Measurements from ENCODE around the gene RABL6. TPM values are rescaled to one million over a fixed set of nuclear protein-coding genes. Genes with fewer than 3 reads are reported as not detected.

The RABL6 gene
- total RNA-seq, 2 donors from 2014 or later, result 159 to 206 TPM

DNA sequence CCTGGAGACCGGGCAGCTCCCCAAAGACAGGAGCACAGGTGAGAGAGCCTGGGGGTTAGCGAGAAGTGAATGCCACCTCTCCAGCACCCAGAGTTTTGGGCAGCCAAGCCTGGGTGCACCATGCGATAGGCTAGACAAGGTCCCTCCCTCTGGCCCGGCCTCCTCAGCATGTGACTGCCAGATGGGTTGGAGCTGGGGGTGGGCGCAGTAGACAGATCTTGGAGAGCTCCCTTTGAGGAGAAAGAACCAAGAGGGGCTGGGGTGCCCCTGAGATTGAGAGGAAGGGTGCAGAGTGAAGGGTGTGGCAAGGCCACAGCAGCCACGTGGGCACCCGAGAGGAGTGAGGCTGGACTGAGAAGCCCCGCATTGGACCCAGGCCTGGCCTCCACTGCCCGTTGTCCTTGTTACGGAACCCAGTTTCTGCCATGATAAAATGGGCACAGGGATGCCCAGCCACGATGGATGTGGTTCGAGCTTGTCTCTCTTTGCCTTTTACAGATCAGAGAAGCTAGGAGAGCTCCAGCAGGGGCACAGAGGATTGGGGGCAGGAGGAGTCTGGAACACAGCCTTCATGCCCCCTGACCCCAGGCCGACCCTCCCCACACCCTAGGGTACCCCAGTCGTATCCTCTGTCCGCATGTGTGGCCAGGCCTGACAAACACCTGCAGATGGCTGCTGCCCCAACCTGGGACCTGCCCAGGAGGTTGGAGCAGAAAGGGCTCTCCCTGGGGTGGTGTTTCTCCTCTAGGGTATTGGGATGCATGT lies 15.2 kb upstream of the RABL6 start:
- H3K9ac ChIP-seq (ENCODE audit: extremely low read depth, low read length, poor library complexity, severe bottlenecking), result peak overlapping the region; percentile 25
- Mint-ChIP-seq H3K27ac (peak overlapping the region; percentile 82), H3K36me3 (ENCODE audit: low read depth) (peaks cover 17% of the 10 kb centered on the region), H3K4me1 (peaks cover 58% of the 10 kb centered on the region), H3K9me3 (no peaks in the 10 kb centered on the region), H3K27me3 (ENCODE audit: insufficient read depth) (peaks cover 1% of the 10 kb centered on the region), H3K4me3 (peak overlapping the region; percentile 88)
- no peak for TF ChIP-seq CTCF (conservative IDR thresholded peaks at IDR 0.05)
- 91 to 92% methylated on average over 9 to 15 of the region's 15 CpGs for WGBS, 2 experiments (ENCODE audit: insufficient coverage in 1 of 2, insufficient read length in 1 of 2)
- no peaks in the 10 kb centered on the region for H3K27me3 ChIP-seq (ENCODE audit: control insufficient read depth, insufficient read depth, low read length, poor library complexity, severe bottlenecking)
- peaks cover 23% of the 10 kb centered on the region for H3K36me3 ChIP-seq (ENCODE audit: control insufficient read depth, insufficient read depth, low read length)
- H3K4me1 ChIP-seq (ENCODE audit: control insufficient read depth, insufficient read depth, low read length), result peaks cover 28% of the 10 kb centered on the region
- no peaks in the 10 kb centered on the region for H3K9me3 ChIP-seq (ENCODE audit: control insufficient read depth, low read length)
- H3K4me3 ChIP-seq (ENCODE audit: low read length), result peak overlapping the region; percentile 87
- peak; percentile 48 for DNase-seq
- no peak overlapping the region for H3K27ac ChIP-seq (ENCODE audit: low read depth, low read length)

DNA sequence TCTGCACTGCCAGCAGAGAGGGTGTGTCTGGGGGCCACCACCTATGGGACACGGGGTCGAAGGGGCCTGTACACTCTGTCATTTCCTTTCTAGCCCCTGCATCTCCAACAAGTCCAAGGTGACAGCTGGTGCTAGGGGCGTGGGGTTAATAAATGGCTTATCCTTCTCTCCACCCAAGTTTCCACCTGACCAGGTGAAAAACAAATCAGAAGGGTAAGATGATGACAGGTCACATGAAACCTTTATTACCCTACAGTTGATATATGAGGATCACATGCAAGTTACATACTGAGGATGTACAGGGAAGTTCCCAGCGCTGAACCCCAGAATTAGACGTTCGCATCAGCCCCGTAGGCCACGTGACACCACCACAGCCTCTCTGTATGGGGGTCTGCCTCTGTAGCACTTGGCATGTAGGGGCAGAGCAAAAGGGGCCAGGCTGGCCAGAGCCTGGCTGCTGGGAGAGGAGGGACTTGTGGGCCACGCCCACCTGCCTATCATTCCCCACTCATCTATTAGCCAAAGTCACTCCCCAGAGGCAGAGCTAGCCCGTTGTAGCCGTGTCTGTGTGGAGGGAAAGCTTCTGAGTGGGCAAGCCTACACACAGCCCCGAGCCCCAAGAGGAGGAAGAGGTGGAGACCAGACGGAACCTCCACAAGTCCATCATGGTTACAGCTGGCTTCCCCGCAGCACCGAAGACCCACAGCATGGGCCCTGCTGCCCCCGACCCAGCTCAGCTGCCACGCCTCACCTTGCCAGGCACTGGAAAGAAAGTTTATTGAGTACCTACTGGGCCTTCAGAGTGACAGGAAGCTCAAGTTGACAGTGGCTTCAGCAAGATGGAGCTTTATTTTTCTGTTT lies 14.4 kb upstream of the RABL6 start:
- Histone ChIP-seq H3K9ac (ENCODE audit: extremely low read depth, low read length, poor library complexity, severe bottlenecking) (no peak overlapping the region), H3K4me1 (ENCODE audit: control insufficient read depth, insufficient read depth, low read length) (peaks cover 26% of the 10 kb centered on the region), H3K4me3 (ENCODE audit: low read length) (no peak overlapping the region), H3K36me3 (ENCODE audit: control insufficient read depth, insufficient read depth, low read length) (peaks cover 23% of the 10 kb centered on the region), H3K9me3 (ENCODE audit: control insufficient read depth, low read length) (no peaks in the 10 kb centered on the region), H3K27me3 (ENCODE audit: control insufficient read depth, insufficient read depth, low read length, poor library complexity, severe bottlenecking) (no peaks in the 10 kb centered on the region), H3K27ac (ENCODE audit: low read depth, low read length) (no peak overlapping the region)
- H3K9me3 Mint-ChIP-seq, result no peaks in the 10 kb centered on the region
- H3K27me3 Mint-ChIP-seq (ENCODE audit: insufficient read depth), result peaks cover 1% of the 10 kb centered on the region
- peak overlapping the region; percentile 35 for H3K4me3 Mint-ChIP-seq
- 90 to 94% methylated on average over 12 to 16 of the region's 17 CpGs for WGBS, 2 experiments (ENCODE audit: insufficient coverage in 1 of 2, insufficient read length in 1 of 2)
- peaks cover 17% of the 10 kb centered on the region for H3K36me3 Mint-ChIP-seq (ENCODE audit: low read depth)
- no peak for TF ChIP-seq CTCF (conservative IDR thresholded peaks at IDR 0.05)
- peak; percentile 70 for DNase-seq
- no peak overlapping the region for H3K27ac Mint-ChIP-seq
- peaks cover 51% of the 10 kb centered on the region for H3K4me1 Mint-ChIP-seq

GRCh38 chr9:136794281-136794999 lies 13.3 kb upstream of the RABL6 start:
- peaks cover 26% of the 10 kb centered on the region for H3K4me1 ChIP-seq (ENCODE audit: control insufficient read depth, insufficient read depth, low read length)
- TF ChIP-seq CTCF (conservative IDR thresholded peaks at IDR 0.05), result no peak
- H3K36me3 ChIP-seq (ENCODE audit: control insufficient read depth, insufficient read depth, low read length), result peaks cover 23% of the 10 kb centered on the region
- H3K4me1 Mint-ChIP-seq, result peaks cover 41% of the 10 kb centered on the region
- H3K4me3 Mint-ChIP-seq, result peak overlapping the region; percentile 23
- H3K4me3 ChIP-seq (ENCODE audit: low read length), result no peak overlapping the region
- H3K9me3 ChIP-seq (ENCODE audit: control insufficient read depth, low read length), result no peaks in the 10 kb centered on the region
- H3K27ac Mint-ChIP-seq, result peak overlapping the region; percentile 55
- no peaks in the 10 kb centered on the region for H3K27me3 ChIP-seq (ENCODE audit: control insufficient read depth, insufficient read depth, low read length, poor library complexity, severe bottlenecking)
- no peak overlapping the region for H3K27ac ChIP-seq (ENCODE audit: low read depth, low read length)
- peaks cover 17% of the 10 kb centered on the region for H3K36me3 Mint-ChIP-seq (ENCODE audit: low read depth)
- H3K27me3 Mint-ChIP-seq (ENCODE audit: insufficient read depth), result peaks cover 5% of the 10 kb centered on the region
- peak; percentile 39 for DNase-seq
- 94 to 95% methylated on average over 14 of the region's 14 CpGs for WGBS, 2 experiments (ENCODE audit: insufficient coverage in 1 of 2, insufficient read length in 1 of 2)
- H3K9me3 Mint-ChIP-seq, result no peaks in the 10 kb centered on the region
- H3K9ac ChIP-seq (ENCODE audit: extremely low read depth, low read length, poor library complexity, severe bottlenecking), result no peak overlapping the region

Data from endodermal cell (in vitro differentiated cells).